ENCODE data around the gene RYR3.

RYR3 gene

GRCh38 chr15:33834892-33835743, 524.4 kb downstream of the RYR3 start:
- DNase-seq (ENCODE audit: low spot score), result no peak

- DNase-seq (ENCODE audit: low spot score), result no peak
Observed at GRCh38 chr15:33837294-33837693, 526.5 kb downstream of the RYR3 start.

- no peak for DNase-seq (ENCODE audit: low spot score)
Observed at GRCh38 chr15:33839540-33839939, 528.8 kb downstream of the RYR3 start.

GRCh38 chr15:33840615-33841014, 529.8 kb downstream of the RYR3 start:
- DNase-seq (ENCODE audit: low spot score), result no peak

- DNase-seq (ENCODE audit: low spot score), result no peak
Observed at GRCh38 chr15:33844186-33844585, 533.4 kb downstream of the RYR3 start.

GRCh38 chr15:33844597-33844996, 533.8 kb downstream of the RYR3 start:
- DNase-seq (ENCODE audit: low spot score), result no peak

- DNase-seq (ENCODE audit: low spot score), result no peak
Observed at GRCh38 chr15:33846142-33846541, 535.4 kb downstream of the RYR3 start.

GRCh38 chr15:33846862-33847261, 536.1 kb downstream of the RYR3 start:
- no peak for DNase-seq (ENCODE audit: low spot score)

GRCh38 chr15:33848011-33848410, 537.2 kb downstream of the RYR3 start:
- no peak for DNase-seq (ENCODE audit: low spot score)

GRCh38 chr15:33851079-33851478, 540.3 kb downstream of the RYR3 start:
- no peak for DNase-seq (ENCODE audit: low spot score)

GRCh38 chr15:33852094-33852493, 541.3 kb downstream of the RYR3 start:
- no peak for DNase-seq (ENCODE audit: low spot score)

GRCh38 chr15:33852570-33852969, 541.8 kb downstream of the RYR3 start:
- DNase-seq (ENCODE audit: low spot score), result no peak

GRCh38 chr15:33857726-33858125, 547.0 kb downstream of the RYR3 start:
- DNase-seq (ENCODE audit: low spot score), result no peak

- DNase-seq (ENCODE audit: low spot score), result no peak
Observed at GRCh38 chr15:33858836-33859235, 548.1 kb downstream of the RYR3 start.

- DNase-seq (ENCODE audit: low spot score), result no peak
Observed at GRCh38 chr15:33859992-33860545, 549.3 kb downstream of the RYR3 start.

- no peak for DNase-seq (ENCODE audit: low spot score)
Observed at GRCh38 chr15:33860754-33861153, 550.0 kb downstream of the RYR3 start.

GRCh38 chr15:33864360-33865075, 553.8 kb downstream of the RYR3 start:
- DNase-seq (ENCODE audit: low spot score), result no peak

GRCh38 chr15:33865416-33865815, 554.6 kb downstream of the RYR3 start:
- no peak for DNase-seq (ENCODE audit: low spot score)

- no peak for DNase-seq (ENCODE audit: low spot score)
Observed at GRCh38 chr15:33866101-33866737, 555.5 kb downstream of the RYR3 start.

GRCh38 chr15:33871980-33872379, 561.2 kb downstream of the RYR3 start:
- peak; percentile 22 for DNase-seq (ENCODE audit: low spot score)

- no peak for DNase-seq (ENCODE audit: low spot score)
Observed at GRCh38 chr15:33872416-33873106, 561.8 kb downstream of the RYR3 start.

GRCh38 chr15:33874156-33874555, 563.4 kb downstream of the RYR3 start:
- no peak for DNase-seq (ENCODE audit: low spot score)

Measured in pons (tissue), 1 donor.